ENCODE measurements around the gene XXYLT1.
A peak's percentile ranks its signal among the peaks of the same experiment; 100 is the strongest.

Gene XXYLT1

GRCh38 chr3:195076981-195077610 lies 193.9 kb downstream of the XXYLT1 start:
- no peak for DNase-seq (ENCODE audit: low read depth in 2 of 2)
- TF ChIP-seq CTCF (IDR thresholded peaks at IDR 0.05; ENCODE audit: low read depth, low read length), result no peak
- no peak overlapping the region for H3K4me3 ChIP-seq (replicated peaks in 1 of 2; ENCODE audit: low read depth in 2 of 2, low read length in 2 of 2)

- TF ChIP-seq CTCF (IDR thresholded peaks at IDR 0.05; ENCODE audit: low read depth, low read length), result no peak
- no peak for DNase-seq (ENCODE audit: low read depth in 2 of 2)
- H3K4me3 ChIP-seq (replicated peaks in 1 of 2; ENCODE audit: low read depth in 2 of 2, low read length in 2 of 2), result no peak overlapping the region
These were observed 194.8 kb downstream of the XXYLT1 start for GRCh38 chr3:195075941-195076875.

GRCh38 chr3:195075199-195075940 lies 195.6 kb downstream of the XXYLT1 start:
- H3K4me3 ChIP-seq (replicated peaks in 1 of 2; ENCODE audit: low read depth in 2 of 2, low read length in 2 of 2), result no peak overlapping the region
- peak in 1 of 2 donors; percentile 31 for DNase-seq (ENCODE audit: low read depth in 2 of 2)
- TF ChIP-seq CTCF (IDR thresholded peaks at IDR 0.05; ENCODE audit: low read depth, low read length), result no peak

GRCh38 chr3:195073866-195074860 lies 196.8 kb downstream of the XXYLT1 start:
- TF ChIP-seq CTCF (IDR thresholded peaks at IDR 0.05; ENCODE audit: low read depth, low read length), result no peak
- DNase-seq (ENCODE audit: low read depth in 2 of 2), result no peak
- H3K4me3 ChIP-seq (replicated peaks in 1 of 2; ENCODE audit: low read depth in 2 of 2, low read length in 2 of 2), result no peak overlapping the region

- DNase-seq (ENCODE audit: low read depth in 2 of 2), result no peak
- TF ChIP-seq CTCF (IDR thresholded peaks at IDR 0.05; ENCODE audit: low read depth, low read length), result no peak
- H3K4me3 ChIP-seq (replicated peaks in 1 of 2; ENCODE audit: low read depth in 2 of 2, low read length in 2 of 2), result no peak overlapping the region
These were observed 197.9 kb downstream of the XXYLT1 start for GRCh38 chr3:195072916-195073564.

Measured in cardiac fibroblast (primary cell).